HTR-8/SVneo (cell line): Measurements from ENCODE around the gene ARHGDIA.

Source experiments
- DNase-seq: peaks from one replicate; pipeline ENCODE4 v3.0.0; 2011; ENCODE audit warnings: low spot score, mixed read lengths; ENCODE audit not compliant: insufficient read length
- FAIRE-seq: peaks from 2 replicates; lab custom pipeline; 2011; peaks lifted over from hg19 to GRCh38; lab: Jason Lieb, UNC

ARHGDIA gene

GRCh38 chr17:81889602-81890001 is 18.5 kb upstream of the ARHGDIA start:
- no peak for FAIRE-seq
- no peak for DNase-seq

GRCh38 chr17:81888988-81889595 is 18.0 kb upstream of the ARHGDIA start:
- no peak for FAIRE-seq
- no peak for DNase-seq

DNA sequence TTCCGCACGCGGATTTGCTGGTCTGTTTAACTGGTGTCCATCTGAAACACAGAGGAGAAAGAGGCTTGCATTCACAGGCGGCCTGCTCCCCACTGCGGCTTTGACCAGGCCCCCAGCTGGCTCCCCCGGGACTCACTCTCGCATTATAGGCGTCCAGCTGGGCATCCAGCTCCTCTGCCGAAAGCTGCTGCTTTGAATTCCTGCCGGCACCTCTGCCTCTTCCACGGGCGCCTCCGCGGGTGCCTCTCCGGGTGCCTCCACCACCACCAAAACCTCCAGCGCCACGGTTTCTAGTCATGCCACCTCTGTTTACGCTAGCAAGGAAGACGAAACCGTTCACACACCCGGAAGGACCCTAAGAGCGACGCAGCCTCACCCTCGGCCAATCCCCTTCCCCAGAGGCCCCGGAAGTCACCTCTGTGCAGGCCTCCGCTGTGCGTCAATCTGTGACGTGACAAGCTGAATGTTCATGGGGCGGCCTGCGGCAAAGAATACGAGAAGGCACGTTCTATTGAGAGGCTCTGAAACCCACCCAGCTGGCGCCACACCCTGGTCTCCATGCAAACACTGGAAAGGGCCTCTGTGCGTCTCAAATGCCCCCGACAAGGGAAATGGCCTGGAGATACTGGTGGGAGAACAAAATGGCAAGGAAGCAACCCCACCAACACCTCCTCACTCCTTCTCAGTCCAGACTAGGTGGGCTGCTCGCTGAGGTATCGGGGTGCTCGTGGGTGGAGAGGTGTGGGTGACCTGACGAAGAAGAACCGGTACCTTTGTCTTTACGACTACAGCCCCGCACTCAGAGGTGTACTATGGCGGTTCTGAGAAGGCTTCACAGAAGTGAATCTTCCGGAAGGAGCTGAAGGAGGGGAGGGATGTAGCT is 17.2 kb upstream of the ARHGDIA start:
- FAIRE-seq = no peak
- DNase-seq = no peak

GRCh38 chr17:81885869-81886548 is 14.9 kb upstream of the ARHGDIA start:
- DNase-seq (no peak), FAIRE-seq (no peak)

DNA sequence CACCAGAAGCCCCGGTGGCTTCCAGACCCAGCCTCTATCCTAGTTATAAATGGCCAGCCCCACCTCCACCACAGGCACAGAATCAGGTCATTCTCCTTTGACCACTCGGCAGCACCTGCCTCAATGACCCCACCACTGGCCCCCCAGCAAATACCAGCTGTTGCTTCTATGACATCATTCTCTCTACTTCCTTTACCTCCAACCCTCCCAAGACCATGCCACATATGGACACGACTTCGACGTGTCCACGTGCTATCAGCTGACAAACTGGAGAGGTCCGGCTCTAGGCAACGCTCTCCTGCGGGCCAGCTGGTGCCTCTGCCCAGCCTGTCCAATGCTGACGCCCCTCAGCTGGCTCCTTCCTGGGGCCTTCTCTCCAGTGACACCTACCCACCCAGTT is 14.3 kb upstream of the ARHGDIA start:
- DNase-seq (no peak), FAIRE-seq (no peak)

- FAIRE-seq = no peak
- no peak for DNase-seq
Measured at GRCh38 chr17:81884968-81885367, 13.8 kb upstream of the ARHGDIA start.

GRCh38 chr17:81884520-81884919 is 13.4 kb upstream of the ARHGDIA start:
- DNase-seq (no peak), FAIRE-seq (no peak)

DNA sequence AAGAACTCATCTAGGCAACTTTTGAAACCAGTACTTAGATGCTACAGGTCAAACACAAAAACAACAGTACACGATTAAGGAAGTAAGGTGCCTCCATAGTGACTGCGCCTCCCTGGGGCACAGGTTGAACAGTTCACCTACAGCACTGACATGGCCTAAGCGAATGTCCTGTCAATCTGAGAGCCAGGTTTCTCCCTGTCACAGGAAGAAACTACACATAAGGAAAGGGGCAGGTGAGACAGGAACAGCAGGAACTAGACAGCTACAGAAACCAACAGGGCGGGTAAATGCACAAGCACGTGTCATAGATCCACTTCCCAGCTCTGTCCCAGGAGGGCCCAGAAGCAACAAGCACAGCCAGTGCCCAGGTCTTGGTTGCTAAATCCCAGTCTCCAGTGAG is 8.0 kb upstream of the ARHGDIA start:
- DNase-seq = no peak
- FAIRE-seq = no peak

- DNase-seq (no peak), FAIRE-seq (no peak)
Measured at GRCh38 chr17:81878294-81878693, 7.2 kb upstream of the ARHGDIA start.

DNA sequence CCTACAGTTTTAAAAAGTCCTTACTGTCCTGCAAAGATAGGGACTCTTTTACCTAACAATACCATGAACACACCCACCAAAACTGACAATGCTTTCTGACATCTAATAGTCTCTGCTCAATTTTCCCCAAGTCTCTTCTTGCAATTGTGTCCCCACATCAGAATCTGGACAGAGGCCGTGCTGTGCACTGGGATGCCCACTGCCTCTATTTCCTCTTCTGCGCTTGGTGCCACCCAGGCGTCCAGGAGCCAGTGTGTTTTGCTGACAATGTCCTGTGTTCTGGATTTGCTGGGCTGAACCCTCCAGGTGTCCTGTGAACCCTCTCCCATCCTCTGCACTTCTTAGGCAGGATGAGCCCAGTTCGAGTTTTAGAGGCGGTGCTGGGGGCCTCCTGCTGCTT is 6.4 kb upstream of the ARHGDIA start:
- FAIRE-seq = no peak
- DNase-seq = no peak

GRCh38 chr17:81871387-81872230 is 472 bp upstream of the ARHGDIA start:
- DNase-seq = peak; percentile 94
- FAIRE-seq = no peak

- FAIRE-seq = no peak
- no peak for DNase-seq
Measured at GRCh38 chr17:81870131-81870980, 781 bp downstream of the ARHGDIA start.

- no peak for FAIRE-seq
- no peak for DNase-seq
Measured at GRCh38 chr17:81869221-81870130, 1.7 kb downstream of the ARHGDIA start.

- peak; percentile 66 for DNase-seq
- peak; percentile 62 for FAIRE-seq
Measured at GRCh38 chr17:81868674-81869220, 2.4 kb downstream of the ARHGDIA start.

DNA sequence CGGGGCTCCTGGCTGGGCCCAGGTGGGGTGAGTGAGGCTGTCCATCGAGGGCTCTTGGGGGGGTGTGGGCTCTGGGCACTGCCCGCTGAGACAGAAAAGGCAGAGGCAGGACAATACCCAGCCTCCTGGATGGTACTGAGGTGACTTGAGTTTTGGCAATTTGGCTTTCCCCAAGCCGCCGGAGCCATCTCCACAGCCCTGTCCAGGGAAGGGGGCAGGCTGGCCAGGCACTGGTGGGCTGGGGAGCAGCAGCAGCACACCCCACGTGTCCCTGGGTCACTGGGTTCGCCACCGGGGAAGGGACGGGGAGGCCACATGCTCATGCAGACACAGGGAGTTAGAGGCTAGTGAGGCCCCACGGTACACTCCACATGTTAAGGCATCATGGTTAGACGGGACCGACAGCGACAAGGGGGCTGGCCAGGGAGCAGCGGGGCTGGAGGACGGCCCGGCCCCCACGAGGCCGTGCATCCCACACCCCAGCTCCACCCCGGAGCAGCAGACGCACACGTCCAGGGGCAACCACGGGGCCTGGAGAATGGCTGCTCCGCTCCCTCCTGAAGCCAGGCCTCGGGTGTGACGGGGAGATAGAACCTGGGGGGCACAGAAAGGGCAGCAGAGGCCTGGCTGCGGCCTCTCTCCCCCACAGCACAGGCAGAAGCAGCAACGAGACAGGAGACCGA is 3.0 kb downstream of the ARHGDIA start:
- DNase-seq (no peak), FAIRE-seq (no peak)

DNA sequence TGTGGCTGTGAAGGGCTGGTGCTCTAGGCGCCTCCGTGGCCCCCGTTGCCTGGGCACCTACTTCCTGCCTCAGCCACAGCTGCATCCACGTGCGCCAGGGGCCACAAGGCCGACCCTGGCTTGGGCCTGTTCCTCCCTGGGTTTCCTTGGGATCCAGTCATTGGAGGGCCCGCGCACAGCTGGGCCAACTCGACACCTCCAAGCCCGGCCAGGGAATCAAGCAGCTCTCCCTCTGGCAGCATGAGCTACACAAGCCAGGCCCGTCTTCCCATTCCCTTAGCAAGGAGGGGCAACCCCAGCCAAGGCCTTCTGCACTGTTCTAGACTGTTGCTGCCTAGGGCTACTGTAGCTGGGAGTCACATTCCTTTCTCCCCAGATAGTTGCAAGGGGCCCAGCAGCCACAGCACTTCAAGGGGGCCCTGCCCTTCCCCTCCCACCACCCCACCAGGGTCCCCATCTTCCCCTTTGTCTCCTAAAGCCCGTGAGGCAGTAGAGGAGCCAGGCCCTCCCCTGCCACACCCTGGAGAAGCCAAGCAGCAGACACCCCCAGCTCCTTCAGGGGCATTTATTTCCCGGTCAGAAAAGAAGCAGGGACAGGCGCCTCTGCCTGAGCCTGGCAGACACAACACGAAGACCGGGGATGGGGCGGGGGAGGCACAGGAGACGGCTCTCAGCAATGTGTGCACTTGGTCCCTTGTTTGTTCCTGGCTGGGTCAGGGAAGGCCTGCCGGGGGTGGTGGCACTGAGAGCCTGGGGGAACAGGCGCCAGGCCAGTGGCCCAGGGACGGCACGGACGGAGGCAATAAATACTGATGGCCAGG is 3.8 kb downstream of the ARHGDIA start:
- no peak for FAIRE-seq

More for the DNA sequence above, 3.8 kb downstream of the ARHGDIA start:
- DNase-seq = no peak
